Activated CD4-positive, alpha-beta T cell treated with anti-CD3 and anti-CD28 coated beads, Interleukin-2, Interleukin-6, amounts not matched to agents 100 ng/mL and 50 ng/mL, durations not matched to agents 16 hours and 8 hours (primary cell): ENCODE data around the gene SEC11A.
A peak's percentile ranks its signal among the peaks of the same experiment; 100 is the strongest.

ENCODE experiments used
- DNase-seq: peaks from one replicate; pipeline ENCODE4 v3.0.0-alpha.2; 2020

Gene SEC11A

DNA sequence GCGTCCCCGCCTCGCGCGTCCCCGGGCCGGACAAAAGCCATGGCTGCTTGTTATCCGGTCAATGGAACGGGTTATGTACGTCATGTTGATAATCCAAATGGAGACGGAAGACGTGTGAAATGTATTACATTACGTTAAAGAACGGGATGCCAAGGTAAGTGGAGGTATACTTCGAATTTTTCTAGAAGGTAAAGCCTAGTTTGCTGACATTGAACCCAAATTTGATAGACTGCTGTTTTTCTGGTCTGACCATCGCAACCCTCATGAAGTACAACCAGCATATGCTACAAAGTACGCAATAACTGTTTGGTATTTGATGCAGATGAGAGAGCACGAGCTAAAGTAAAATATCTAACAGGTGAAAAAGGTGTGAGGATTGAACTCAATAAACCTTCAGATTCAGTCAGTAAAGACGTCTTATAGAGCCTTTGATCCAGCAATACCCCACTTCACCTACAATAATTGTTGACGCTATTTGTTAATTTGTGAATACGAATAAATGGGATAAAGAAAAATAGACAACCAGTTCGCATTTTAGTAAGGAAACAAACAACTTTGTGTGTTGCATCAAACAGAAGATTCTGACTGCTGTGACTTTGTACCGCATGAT, 81.6 kb downstream of the SEC11A start:
- no peak for DNase-seq

DNA sequence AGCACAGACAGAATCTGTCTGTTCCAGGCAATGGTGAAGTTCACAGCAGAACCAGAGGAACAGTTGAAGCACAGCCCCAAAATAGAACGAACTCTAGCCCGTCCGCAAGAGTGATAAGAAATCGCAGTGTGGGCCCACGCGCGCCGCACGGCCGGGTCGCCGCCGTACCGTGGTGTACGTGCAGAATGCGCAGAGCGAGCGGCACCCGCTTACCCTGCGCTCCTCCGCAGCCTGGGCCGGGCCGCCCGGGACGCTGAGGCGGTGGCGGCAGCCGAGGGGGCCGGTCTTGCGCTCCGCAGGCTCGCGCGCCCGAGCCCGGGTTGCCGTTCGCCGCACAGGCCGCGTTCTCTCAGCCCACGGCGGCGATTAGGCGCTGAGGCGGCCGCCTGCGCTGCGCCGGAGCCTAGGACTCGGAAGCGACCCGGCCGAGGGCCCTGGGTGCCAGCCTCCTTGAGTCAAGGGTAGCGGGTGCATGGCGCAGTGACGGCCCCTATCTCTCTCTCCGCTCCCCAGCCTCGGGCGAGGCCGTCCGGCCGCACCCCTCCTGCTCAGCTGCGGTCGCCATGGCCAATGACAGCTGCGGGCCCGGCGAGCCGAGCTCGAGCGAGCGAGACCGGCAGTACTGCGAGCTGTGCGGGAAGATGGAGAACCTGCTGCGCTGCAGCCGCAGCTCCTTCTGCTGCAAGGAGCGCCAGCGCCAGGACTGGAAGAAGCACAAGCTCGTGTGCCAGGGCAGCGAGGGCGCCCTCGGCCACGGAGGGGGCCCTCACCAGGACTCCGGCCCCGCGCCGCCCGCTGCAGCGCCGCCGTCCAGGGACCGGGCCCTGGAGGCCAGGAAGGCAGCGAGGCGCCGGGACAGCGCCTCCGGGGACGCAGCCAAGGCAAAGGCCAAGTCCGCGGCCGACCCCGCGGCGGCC, 82.4 kb downstream of the SEC11A start:
- peak; percentile 74 for DNase-seq

DNA sequence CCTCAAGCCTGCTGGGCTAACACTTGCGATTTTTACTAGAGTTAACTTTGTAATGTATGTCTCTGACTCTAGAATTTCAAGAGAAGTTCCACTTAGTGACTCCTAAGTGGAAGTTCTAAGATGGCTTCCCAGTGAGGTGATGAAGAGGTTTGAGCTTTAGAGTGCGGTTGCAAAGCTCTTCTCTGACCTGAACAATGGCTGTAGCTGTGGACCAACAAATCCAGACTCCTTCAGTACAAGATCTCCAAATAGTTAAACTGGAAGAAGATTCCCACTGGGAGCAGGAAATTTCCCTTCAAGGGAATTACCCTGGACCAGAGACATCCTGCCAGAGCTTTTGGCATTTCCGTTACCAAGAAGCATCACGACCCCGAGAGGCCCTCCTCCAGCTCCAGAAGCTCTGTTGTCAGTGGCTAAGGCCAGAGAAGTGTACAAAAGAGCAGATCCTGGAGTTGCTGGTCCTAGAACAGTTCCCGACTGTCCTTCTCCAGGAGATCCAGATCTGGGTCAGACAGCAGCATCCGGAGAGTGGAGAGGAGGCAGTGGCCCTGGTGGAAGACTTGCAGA, 84.2 kb downstream of the SEC11A start:
- DNase-seq: no peak

DNA sequence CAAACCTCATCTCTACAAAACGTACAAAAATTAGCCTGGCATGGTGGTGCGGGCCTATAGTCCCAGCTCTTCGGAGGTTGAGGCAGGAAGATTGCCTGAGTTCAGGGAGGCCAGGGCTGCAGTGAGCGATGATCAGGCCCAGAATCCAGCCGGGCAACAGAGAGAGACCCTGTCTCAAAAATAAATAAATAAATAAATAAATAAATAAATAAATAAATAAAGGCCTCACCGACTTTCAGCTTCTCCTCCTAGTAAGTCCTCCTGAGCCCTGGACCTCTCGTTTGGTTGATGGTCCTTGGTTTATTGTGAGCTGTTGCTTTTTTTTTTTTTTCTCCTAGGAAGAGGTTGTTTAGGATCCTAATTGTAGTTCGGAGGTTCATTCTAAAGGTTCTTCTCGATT, 86.9 kb downstream of the SEC11A start:
- no peak for DNase-seq

DNA sequence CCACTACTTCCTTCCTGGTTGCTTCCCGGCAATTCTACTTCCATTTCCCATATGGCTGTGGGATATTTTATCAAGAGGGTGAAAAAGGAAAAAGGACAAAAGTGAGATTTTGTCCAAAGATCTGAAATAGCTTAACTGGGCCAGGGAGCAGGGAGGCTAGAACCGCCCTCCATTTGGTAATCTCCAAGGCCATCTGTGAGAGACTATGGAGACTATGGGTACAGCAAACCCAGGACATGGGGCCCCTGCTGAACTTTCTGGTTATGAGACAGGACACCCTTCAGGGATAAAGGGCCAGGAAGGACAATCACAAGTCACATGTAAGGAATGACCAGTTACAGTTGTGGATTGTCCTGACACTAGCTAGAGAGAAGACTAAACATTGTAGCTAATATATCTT, 90.8 kb downstream of the SEC11A start:
- DNase-seq: no peak

DNA sequence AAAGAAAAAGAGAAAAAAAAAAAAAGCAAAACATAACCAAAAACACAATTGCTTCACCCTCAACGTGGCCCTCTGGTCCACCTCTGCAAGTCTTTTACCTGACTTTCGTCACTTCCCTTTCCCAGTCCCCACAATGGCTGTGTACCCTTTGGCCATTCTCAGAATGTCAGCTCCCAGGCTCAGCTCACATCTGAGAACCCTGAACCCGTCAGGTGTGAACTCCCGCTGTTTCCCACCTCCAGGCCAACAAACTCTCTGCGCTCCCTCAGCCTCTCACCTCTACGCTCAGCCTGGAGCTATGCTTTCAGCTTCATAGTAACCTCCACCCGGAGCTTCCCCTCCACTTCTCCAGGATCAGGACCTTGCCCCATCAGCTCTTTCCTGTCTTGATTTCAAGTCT, 91.6 kb downstream of the SEC11A start:
- no peak for DNase-seq

DNA sequence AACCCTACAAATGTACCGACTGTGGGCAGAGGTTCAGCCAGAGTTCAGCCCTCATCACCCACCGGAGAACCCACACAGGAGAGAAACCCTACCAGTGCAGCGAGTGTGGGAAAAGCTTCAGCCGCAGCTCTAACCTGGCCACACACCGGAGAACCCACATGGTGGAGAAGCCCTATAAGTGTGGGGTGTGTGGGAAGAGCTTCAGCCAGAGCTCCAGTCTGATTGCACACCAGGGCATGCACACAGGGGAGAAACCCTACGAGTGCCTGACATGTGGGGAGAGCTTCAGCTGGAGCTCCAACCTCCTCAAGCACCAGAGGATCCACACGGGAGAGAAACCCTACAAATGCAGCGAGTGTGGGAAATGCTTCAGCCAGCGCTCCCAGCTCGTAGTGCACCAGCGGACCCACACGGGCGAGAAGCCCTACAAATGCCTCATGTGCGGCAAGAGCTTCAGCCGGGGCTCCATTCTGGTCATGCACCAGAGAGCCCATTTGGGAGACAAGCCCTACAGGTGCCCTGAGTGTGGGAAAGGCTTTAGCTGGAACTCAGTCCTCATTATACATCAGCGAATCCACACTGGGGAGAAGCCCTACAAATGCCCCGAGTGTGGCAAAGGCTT, 94.5 kb downstream of the SEC11A start:
- no peak for DNase-seq

DNA sequence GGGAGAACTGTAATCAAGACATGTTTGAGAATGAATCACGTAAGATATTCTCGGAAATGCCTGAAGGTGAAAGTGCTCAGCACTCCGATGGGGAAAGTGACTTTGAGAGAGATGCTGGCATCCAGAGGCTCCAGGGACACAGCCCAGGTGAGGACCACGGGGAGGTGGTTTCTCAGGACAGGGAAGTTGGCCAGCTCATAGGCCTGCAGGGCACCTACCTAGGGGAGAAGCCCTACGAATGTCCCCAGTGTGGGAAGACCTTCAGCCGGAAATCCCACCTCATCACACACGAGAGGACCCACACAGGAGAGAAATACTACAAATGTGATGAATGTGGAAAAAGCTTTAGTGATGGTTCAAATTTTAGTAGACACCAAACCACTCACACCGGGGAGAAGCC, 95.3 kb downstream of the SEC11A start:
- DNase-seq: no peak
